GM23338 (cell line): ENCODE measurements around the gene EPS8L3. TPM values are rescaled to one million over a fixed set of nuclear protein-coding genes. Genes with fewer than 3 reads are reported as not detected.

Experiments
- ATAC-seq: fragments of 200-7000 bp; cut with Tn5 transposase; 3 replicates; pipeline ENCODE4 v1.9.1; 2020
- DNase-seq: peaks from one replicate; pipeline ENCODE4 v3.0.0-alpha.2; 2015; ENCODE audit warnings: low spot score
- H2AFZ ChIP-seq: fragments of 200-600 bp; sonication (generic); 2 replicates; pipeline ENCODE4 v1.8.0; 2016; ENCODE audit warnings: antibody characterized with exemption, mild to moderate bottlenecking, moderate library complexity
- H3F3A ChIP-seq: fragments of 200-600 bp; sonication (generic); replicated peaks from 2 replicates; pipeline ENCODE4 v1.8.0; 2017; ENCODE audit warnings: antibody characterized with exemption, mixed run types, low read depth
- H3K27ac ChIP-seq: fragments of 200-600 bp; sonication (generic); 2 replicates; pipeline ENCODE4 v1.6.1; 2016; ENCODE audit warnings: low read depth
- H3K27me3 ChIP-seq: fragments of 200-600 bp; sonication (generic); 2 replicates; pipeline ENCODE4 v1.8.0; 2016; ENCODE audit warnings: mild to moderate bottlenecking, mixed run types, moderate library complexity; ENCODE audit not compliant: insufficient read depth
- H3K36me3 ChIP-seq: fragments of 200-600 bp; sonication (generic); 2 replicates; pipeline ENCODE4 v1.8.0; 2016; ENCODE audit warnings: mild to moderate bottlenecking; ENCODE audit not compliant: insufficient read depth
- H3K4me1 ChIP-seq: fragments of 200-600 bp; sonication (generic); 2 replicates; pipeline ENCODE4 v1.8.0; 2016; ENCODE audit warnings: mild to moderate bottlenecking, moderate library complexity; ENCODE audit not compliant: insufficient read depth
- H3K4me2 ChIP-seq: fragments of 200-600 bp; sonication (generic); 2 replicates; pipeline ENCODE4 v1.7.1; 2017; ENCODE audit warnings: mixed run types
- H3K4me3 ChIP-seq: fragments of 200-600 bp; sonication (generic); 2 replicates; pipeline ENCODE4 v1.6.1; 2016; ENCODE audit warnings: mixed run types
- H3K79me2 ChIP-seq: fragments of 200-600 bp; sonication (generic); replicated peaks from 2 replicates; pipeline ENCODE4 v1.8.0; 2017; ENCODE audit warnings: mild to moderate bottlenecking; ENCODE audit not compliant: insufficient read depth
- H3K9me2 ChIP-seq: fragments of 200-600 bp; sonication (generic); 2 replicates; pipeline ENCODE4 v1.8.0; 2017; ENCODE audit not compliant: insufficient read depth
- H4K20me1 ChIP-seq: fragments of 200-600 bp; sonication (generic); replicated peaks from 2 replicates; pipeline ENCODE4 v1.8.0; 2017; ENCODE audit warnings: mild to moderate bottlenecking; ENCODE audit not compliant: insufficient read depth
- H3K27ac Mint-ChIP-seq: 2 replicates; pipeline ENCODE4 v1.8.0; 2020; ENCODE audit warnings: inconsistent platforms, mild to moderate bottlenecking, moderate library complexity, mixed read lengths
- H3K27me3 Mint-ChIP-seq: 3 replicates; pipeline ENCODE4 v1.8.0; 2022; ENCODE audit warnings: low read depth, mild to moderate bottlenecking, moderate library complexity, mixed read lengths, inconsistent platforms; ENCODE audit not compliant: insufficient read depth, poor library complexity
- H3K36me3 Mint-ChIP-seq: 3 replicates; pipeline ENCODE4 v1.8.0; 2021; ENCODE audit warnings: low read depth, mild to moderate bottlenecking, inconsistent platforms, moderate library complexity, mixed read lengths
- H3K4me1 Mint-ChIP-seq: 3 replicates; pipeline ENCODE4 v1.8.0; 2020; ENCODE audit warnings: mild to moderate bottlenecking, inconsistent platforms, mixed read lengths
- H3K4me3 Mint-ChIP-seq: 3 replicates; pipeline ENCODE4 v1.8.0; 2021; ENCODE audit warnings: moderate library complexity, mild to moderate bottlenecking, inconsistent platforms, mixed read lengths
- H3K9me3 Mint-ChIP-seq: 3 replicates; pipeline ENCODE4 v1.8.0; 2020; ENCODE audit warnings: moderate library complexity, mild to moderate bottlenecking, inconsistent platforms, mixed read lengths
- CREB1 ChIP-seq: fragments of 250-450 bp; sonication (Bioruptor Pico); IDR thresholded peaks from 2 replicates; pipeline ENCODE4 v1.5.0; 2020; ENCODE audit warnings: low read depth, mild to moderate bottlenecking, moderate library complexity
- CTCF ChIP-seq, 2 experiments: fragments of 200-600 bp in 1 of 2; sonication (generic) in 1 of 2; conservative IDR thresholded peaks; 2 replicates each; pipeline versions ENCODE4 v1.5.1 to v1.6.1; 2016 to 2017; ENCODE audit warnings: antibody characterized with exemption in 2 of 2, low read depth in 2 of 2, mild to moderate bottlenecking in 2 of 2, moderate library complexity in 1 of 2
- EZH2 ChIP-seq: fragments of 200-600 bp; sonication (generic); IDR thresholded peaks from one replicate; pipeline ENCODE4 v1.8.0; 2017; ENCODE audit warnings: antibody characterized with exemption, mild to moderate bottlenecking, low read depth; ENCODE audit not compliant: unreplicated experiment
- EZH2phosphoT487 ChIP-seq: fragments of 200-600 bp; sonication (generic); IDR thresholded peaks from one replicate; pipeline ENCODE4 v1.8.1; 2018; ENCODE audit warnings: antibody characterized with exemption; ENCODE audit not compliant: unreplicated experiment
- JUNB ChIP-seq: IDR thresholded peaks from one replicate; pipeline ENCODE4 v1.6.1; 2016; ENCODE audit warnings: antibody characterized with exemption; ENCODE audit not compliant: unreplicated experiment
- NANOG ChIP-seq: IDR thresholded peaks from 2 replicates; pipeline ENCODE4 v1.6.1; 2016; ENCODE audit warnings: antibody characterized with exemption, borderline replicate concordance
- POLR2AphosphoS5 ChIP-seq: IDR thresholded peaks from 2 replicates; pipeline ENCODE4 v1.6.1; 2016; ENCODE audit warnings: antibody characterized with exemption, low read depth
- REST ChIP-seq: IDR thresholded peaks from one replicate; pipeline ENCODE4 v1.6.1; 2018; ENCODE audit warnings: antibody characterized with exemption; ENCODE audit not compliant: unreplicated experiment
- STAT1 ChIP-seq: IDR thresholded peaks from one replicate; pipeline ENCODE4 v1.6.1; 2016; ENCODE audit warnings: antibody characterized with exemption; ENCODE audit not compliant: unreplicated experiment
- ZNF114 ChIP-seq: fragments of 250-450 bp; sonication (Bioruptor Pico); IDR thresholded peaks from 2 replicates; pipeline ENCODE4 v1.5.0; 2020; ENCODE audit warnings: mild to moderate bottlenecking, moderate library complexity
- ZNF331 ChIP-seq: fragments of 250-450 bp; sonication (Bioruptor Pico); IDR thresholded peaks from 2 replicates; pipeline ENCODE4 v1.5.0; 2020; ENCODE audit warnings: low read depth, mild to moderate bottlenecking, moderate library complexity
- polyA plus RNA-seq: library from polyadenylated mRNA; unstranded; fragments of >200 nt; fragmentation: Nextera tagmentation; extraction: Ambion mirVana; gene quantifications from 2 replicates; pipeline ENCODE4 v1.2.1, GENCODE V29; 2016
- total RNA-seq: library from RNA; depleted of rRNA; stranded (reverse); fragments of >200 nt; shearing (Covaris generic); gene quantifications from 2 replicates; pipeline ENCODE4 v1.2.3, GENCODE V29; 2014
- TF ChIP-seq, protein P1 (sequence below): IDR thresholded peaks from 2 replicates; pipeline ENCODE4 v1.6.1; 2016; ENCODE audit warnings: antibody characterized with exemption
- TF ChIP-seq, protein P2 (sequence below): fragments of 250-450 bp; sonication (Bioruptor Pico); IDR thresholded peaks from 2 replicates; pipeline ENCODE4 v1.5.0; 2020; ENCODE audit warnings: mild to moderate bottlenecking, moderate library complexity

Gene EPS8L3
- total and polyA plus RNA-seq, 2 experiments from 2014 or later, result not detected

- Mint-ChIP-seq H3K27me3 (peaks cover 21% of the 10 kb centered on the region), H3K4me3 (no peak overlapping the region), H3K36me3 (no peaks in the 10 kb centered on the region), H3K27ac (no peak overlapping the region), H3K4me1 (no peaks in the 10 kb centered on the region; the same call in 2 of the 3 replicates), H3K9me3 (no peaks in the 10 kb centered on the region)
- H3K36me3 ChIP-seq, result no peaks in the 10 kb centered on the region
- H3K79me2 ChIP-seq, result no peaks in the 10 kb centered on the region
- TF ChIP-seq ZNF331 (CRISPR knock-in tag) (no peak), REST (no peak), ZNF114 (CRISPR knock-in tag) (no peak), EZH2phosphoT487 (no peak), POLR2AphosphoS5 (no peak), EZH2 (no peak), STAT1 (no peak), JUNB (no peak), NANOG (no peak), CTCF (conservative IDR thresholded peaks at IDR 0.05; ENCODE audit: low read depth in 2 of 2) (no peak), CREB1 (no peak)
- TF ChIP-seq, protein P1, sequence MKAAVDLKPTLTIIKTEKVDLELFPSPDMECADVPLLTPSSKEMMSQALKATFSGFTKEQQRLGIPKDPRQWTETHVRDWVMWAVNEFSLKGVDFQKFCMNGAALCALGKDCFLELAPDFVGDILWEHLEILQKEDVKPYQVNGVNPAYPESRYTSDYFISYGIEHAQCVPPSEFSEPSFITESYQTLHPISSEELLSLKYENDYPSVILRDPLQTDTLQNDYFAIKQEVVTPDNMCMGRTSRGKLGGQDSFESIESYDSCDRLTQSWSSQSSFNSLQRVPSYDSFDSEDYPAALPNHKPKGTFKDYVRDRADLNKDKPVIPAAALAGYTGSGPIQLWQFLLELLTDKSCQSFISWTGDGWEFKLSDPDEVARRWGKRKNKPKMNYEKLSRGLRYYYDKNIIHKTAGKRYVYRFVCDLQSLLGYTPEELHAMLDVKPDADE, result no peak
- TF ChIP-seq, protein P2, sequence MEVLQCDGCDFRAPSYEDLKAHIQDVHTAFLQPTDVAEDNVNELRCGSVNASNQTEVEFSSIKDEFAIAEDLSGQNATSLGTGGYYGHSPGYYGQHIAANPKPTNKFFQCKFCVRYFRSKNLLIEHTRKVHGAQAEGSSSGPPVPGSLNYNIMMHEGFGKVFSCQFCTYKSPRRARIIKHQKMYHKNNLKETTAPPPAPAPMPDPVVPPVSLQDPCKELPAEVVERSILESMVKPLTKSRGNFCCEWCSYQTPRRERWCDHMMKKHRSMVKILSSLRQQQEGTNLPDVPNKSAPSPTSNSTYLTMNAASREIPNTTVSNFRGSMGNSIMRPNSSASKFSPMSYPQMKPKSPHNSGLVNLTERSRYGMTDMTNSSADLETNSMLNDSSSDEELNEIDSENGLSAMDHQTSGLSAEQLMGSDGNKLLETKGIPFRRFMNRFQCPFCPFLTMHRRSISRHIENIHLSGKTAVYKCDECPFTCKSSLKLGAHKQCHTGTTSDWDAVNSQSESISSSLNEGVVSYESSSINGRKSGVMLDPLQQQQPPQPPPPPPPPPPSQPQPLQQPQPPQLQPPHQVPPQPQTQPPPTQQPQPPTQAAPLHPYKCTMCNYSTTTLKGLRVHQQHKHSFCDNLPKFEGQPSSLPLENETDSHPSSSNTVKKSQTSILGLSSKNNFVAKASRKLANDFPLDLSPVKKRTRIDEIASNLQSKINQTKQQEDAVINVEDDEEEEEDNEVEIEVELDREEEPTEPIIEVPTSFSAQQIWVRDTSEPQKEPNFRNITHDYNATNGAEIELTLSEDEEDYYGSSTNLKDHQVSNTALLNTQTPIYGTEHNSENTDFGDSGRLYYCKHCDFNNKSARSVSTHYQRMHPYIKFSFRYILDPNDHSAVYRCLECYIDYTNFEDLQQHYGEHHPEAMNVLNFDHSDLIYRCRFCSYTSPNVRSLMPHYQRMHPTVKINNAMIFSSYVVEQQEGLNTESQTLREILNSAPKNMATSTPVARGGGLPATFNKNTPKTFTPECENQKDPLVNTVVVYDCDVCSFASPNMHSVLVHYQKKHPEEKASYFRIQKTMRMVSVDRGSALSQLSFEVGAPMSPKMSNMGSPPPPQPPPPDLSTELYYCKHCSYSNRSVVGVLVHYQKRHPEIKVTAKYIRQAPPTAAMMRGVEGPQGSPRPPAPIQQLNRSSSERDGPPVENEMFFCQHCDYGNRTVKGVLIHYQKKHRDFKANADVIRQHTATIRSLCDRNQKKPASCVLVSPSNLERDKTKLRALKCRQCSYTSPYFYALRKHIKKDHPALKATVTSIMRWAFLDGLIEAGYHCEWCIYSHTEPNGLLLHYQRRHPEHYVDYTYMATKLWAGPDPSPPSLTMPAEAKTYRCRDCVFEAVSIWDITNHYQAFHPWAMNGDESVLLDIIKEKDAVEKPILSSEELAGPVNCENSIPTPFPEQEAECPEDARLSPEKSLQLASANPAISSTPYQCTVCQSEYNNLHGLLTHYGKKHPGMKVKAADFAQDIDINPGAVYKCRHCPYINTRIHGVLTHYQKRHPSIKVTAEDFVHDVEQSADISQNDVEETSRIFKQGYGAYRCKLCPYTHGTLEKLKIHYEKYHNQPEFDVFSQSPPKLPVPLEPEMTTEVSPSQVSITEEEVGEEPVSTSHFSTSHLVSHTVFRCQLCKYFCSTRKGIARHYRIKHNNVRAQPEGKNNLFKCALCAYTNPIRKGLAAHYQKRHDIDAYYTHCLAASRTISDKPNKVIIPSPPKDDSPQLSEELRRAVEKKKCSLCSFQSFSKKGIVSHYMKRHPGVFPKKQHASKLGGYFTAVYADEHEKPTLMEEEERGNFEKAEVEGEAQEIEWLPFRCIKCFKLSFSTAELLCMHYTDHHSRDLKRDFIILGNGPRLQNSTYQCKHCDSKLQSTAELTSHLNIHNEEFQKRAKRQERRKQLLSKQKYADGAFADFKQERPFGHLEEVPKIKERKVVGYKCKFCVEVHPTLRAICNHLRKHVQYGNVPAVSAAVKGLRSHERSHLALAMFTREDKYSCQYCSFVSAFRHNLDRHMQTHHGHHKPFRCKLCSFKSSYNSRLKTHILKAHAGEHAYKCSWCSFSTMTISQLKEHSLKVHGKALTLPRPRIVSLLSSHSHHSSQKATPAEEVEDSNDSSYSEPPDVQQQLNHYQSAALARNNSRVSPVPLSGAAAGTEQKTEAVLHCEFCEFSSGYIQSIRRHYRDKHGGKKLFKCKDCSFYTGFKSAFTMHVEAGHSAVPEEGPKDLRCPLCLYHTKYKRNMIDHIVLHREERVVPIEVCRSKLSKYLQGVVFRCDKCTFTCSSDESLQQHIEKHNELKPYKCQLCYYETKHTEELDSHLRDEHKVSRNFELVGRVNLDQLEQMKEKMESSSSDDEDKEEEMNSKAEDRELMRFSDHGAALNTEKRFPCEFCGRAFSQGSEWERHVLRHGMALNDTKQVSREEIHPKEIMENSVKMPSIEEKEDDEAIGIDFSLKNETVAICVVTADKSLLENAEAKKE (CRISPR knock-in tag), result no peak
- no peaks in the 10 kb centered on the region for H4K20me1 ChIP-seq
- no peaks in the 10 kb centered on the region for H3K4me1 ChIP-seq
- H3F3A ChIP-seq, result no peaks in the 10 kb centered on the region
- H2AFZ ChIP-seq, result peak overlapping the region; percentile 91
- DNase-seq, result no peak
- no peaks in the 10 kb centered on the region for H3K27me3 ChIP-seq
- H3K27ac ChIP-seq, result no peak overlapping the region
- ATAC-seq, result no peak
- H3K9me2 ChIP-seq, result no peaks in the 10 kb centered on the region
- no peak overlapping the region for H3K4me3 ChIP-seq
- no peak overlapping the region for H3K4me2 ChIP-seq
Measured at GRCh38 chr1:109773900-109774485, 10.3 kb upstream of the EPS8L3 start.
